Measurements from ENCODE around the gene HECTD4. TPM values are rescaled to one million over a fixed set of nuclear protein-coding genes. Genes with fewer than 3 reads are reported as not detected.

Gene HECTD4
- total and polyA plus RNA-seq, 4 donors: 4.3 to 80.1 (median 25.5) TPM

GRCh38 chr12:112354399-112354798, 27.8 kb downstream of the HECTD4 start (continued):
- no peak for TF ChIP-seq SP1 (IDR thresholded peaks at IDR 0.05)

GRCh38 chr12:112353393-112353792, 28.8 kb downstream of the HECTD4 start:
- Histone ChIP-seq H3K27ac (ENCODE audit: low read depth in 1 of 2, low read length in 2 of 2) (no peak overlapping the region), H3K4me1 (ENCODE audit: control insufficient read depth in 4 of 4, insufficient read depth in 4 of 4, low read length in 3 of 4) (no peaks in the 10 kb centered on the region), H3K36me3 (ENCODE audit: control insufficient read depth in 4 of 4, insufficient read depth in 3 of 4, low read depth in 1 of 4, low read length in 3 of 4) (no peaks in the 10 kb centered on the region), H3K9me3 (ENCODE audit: control insufficient read depth in 4 of 4, low read length in 3 of 4) (no peaks in the 10 kb centered on the region), H3K9ac (ENCODE audit: low read depth in 1 of 2, low read length in 2 of 2) (no peak overlapping the region), H3K4me3 (ENCODE audit: low read depth in 1 of 3, low read length in 3 of 3) (no peak overlapping the region), H3K27me3 (ENCODE audit: control insufficient read depth in 4 of 4, insufficient read depth in 4 of 4, low read length in 3 of 4) (no peaks in the 10 kb centered on the region)
- no peak for TF ChIP-seq ZBTB33 (IDR thresholded peaks at IDR 0.05)
- TF ChIP-seq TAF1 (conservative IDR thresholded peaks at IDR 0.05): no peak
- no peak for TF ChIP-seq RXRA (IDR thresholded peaks at IDR 0.05)
- TF ChIP-seq RAD21 (IDR thresholded peaks at IDR 0.05): no peak
- DNase-seq (ENCODE audit: low spot score): no peak
- WGBS: 91% methylated on average over 3 of the region's 3 CpGs

DNA sequence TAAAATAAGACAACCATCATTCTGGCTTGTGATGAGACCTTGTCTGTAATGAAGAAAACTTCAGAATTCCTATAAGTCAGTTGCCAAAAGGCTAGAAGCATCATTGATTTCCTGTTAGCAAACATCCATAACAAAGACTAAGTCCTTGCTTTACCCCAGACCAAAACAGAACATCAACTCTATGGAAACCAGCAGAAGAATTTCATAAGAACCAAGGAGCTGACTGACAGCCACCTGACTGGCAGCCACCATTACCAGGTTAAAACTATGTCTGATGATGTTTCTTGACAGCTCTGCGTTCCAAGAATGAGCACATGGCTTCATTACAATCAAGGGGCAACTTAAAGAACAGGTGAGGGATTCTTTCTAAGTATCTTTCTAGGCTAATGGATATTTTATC, 29.3 kb downstream of the HECTD4 start:
- Histone ChIP-seq H3K4me1 (ENCODE audit: control insufficient read depth in 4 of 4, insufficient read depth in 4 of 4, low read length in 3 of 4) (no peaks in the 10 kb centered on the region), H3K9me3 (ENCODE audit: control insufficient read depth in 4 of 4, low read length in 3 of 4) (no peaks in the 10 kb centered on the region), H3K27me3 (ENCODE audit: control insufficient read depth in 4 of 4, insufficient read depth in 4 of 4, low read length in 3 of 4) (no peaks in the 10 kb centered on the region), H3K36me3 (ENCODE audit: control insufficient read depth in 4 of 4, insufficient read depth in 3 of 4, low read depth in 1 of 4, low read length in 3 of 4) (no peaks in the 10 kb centered on the region), H3K27ac (ENCODE audit: low read depth in 1 of 2, low read length in 2 of 2) (no peak overlapping the region), H3K9ac (ENCODE audit: low read depth in 1 of 2, low read length in 2 of 2) (no peak overlapping the region), H3K4me3 (ENCODE audit: low read depth in 1 of 3, low read length in 3 of 3) (no peak overlapping the region)
- WGBS: 98% methylated on average over 1 of the region's 1 CpG
- no peak for DNase-seq (ENCODE audit: low spot score)
- TF ChIP-seq HNF4A (conservative IDR thresholded peaks at IDR 0.05) (no peak), RAD21 (IDR thresholded peaks at IDR 0.05) (no peak), ZBTB33 (IDR thresholded peaks at IDR 0.05) (no peak), EGR1 (IDR thresholded peaks at IDR 0.05; ENCODE audit: low read depth in 2 of 2) (no peak), ATF3 (IDR thresholded peaks at IDR 0.05) (no peak), RXRA (IDR thresholded peaks at IDR 0.05) (no peak), FOXA2 (IDR thresholded peaks at IDR 0.05) (no peak), TAF1 (conservative IDR thresholded peaks at IDR 0.05) (no peak), GABPA (IDR thresholded peaks at IDR 0.05 in 1 of 2, conservative IDR thresholded peaks at IDR 0.05 in 1 of 2) (no peak), JUND (IDR thresholded peaks at IDR 0.05) (no peak)

Measured in liver (tissue), 9 donors.